RWPE2 (cell line): ENCODE measurements around the gene TMIGD3.

Experiments
- ATAC-seq: fragments of 200-7000 bp; cut with Tn5 transposase; 3 replicates; pipeline ENCODE4 v1.9.1; 2021; ENCODE audit warnings: low read depth
- DNase-seq: peaks from one replicate; pipeline ENCODE4 v3.0.0-alpha.2; 2020; ENCODE audit warnings: low spot score
- H3K27ac ChIP-seq: fragments of 450-650 bp; 2 replicates; pipeline ENCODE4 v1.5.1; 2017; ENCODE audit warnings: mild to moderate bottlenecking; ENCODE audit not compliant: poor library complexity, severe bottlenecking
- H3K27me3 ChIP-seq: fragments of 250-450 bp; sonication (Bioruptor Pico); 2 replicates; pipeline ENCODE4 v1.5.1; 2021; ENCODE audit warnings: mild to moderate bottlenecking, moderate library complexity; ENCODE audit not compliant: insufficient read depth, poor library complexity, severe bottlenecking
- H3K36me3 ChIP-seq: fragments of 250-450 bp; sonication (Bioruptor Pico); 2 replicates; pipeline ENCODE4 v1.5.1; 2020; ENCODE audit warnings: low read depth, mild to moderate bottlenecking, moderate library complexity
- H3K4me1 ChIP-seq: fragments of 250-450 bp; sonication (Bioruptor Pico); 2 replicates; pipeline ENCODE4 v1.5.1; 2021; ENCODE audit warnings: mild to moderate bottlenecking, moderate library complexity; ENCODE audit not compliant: insufficient read depth, poor library complexity, severe bottlenecking
- H3K4me3 ChIP-seq: fragments of 250-450 bp; sonication (Bioruptor Pico); 2 replicates; pipeline ENCODE4 v1.5.1; 2021; ENCODE audit warnings: mild to moderate bottlenecking, moderate library complexity; ENCODE audit not compliant: severe bottlenecking
- H3K9me3 ChIP-seq: fragments of 250-450 bp; sonication (Bioruptor Pico); 2 replicates; pipeline ENCODE4 v1.5.1; 2021; ENCODE audit warnings: mild to moderate bottlenecking, moderate library complexity; ENCODE audit not compliant: severe bottlenecking
- TF ChIP-seq, protein P1 (sequence below): fragments of 450-650 bp; IDR thresholded peaks from one replicate; pipeline ENCODE4 v1.5.1; 2017; ENCODE audit warnings: mild to moderate bottlenecking, moderate library complexity; ENCODE audit not compliant: poor library complexity, severe bottlenecking

Gene TMIGD3

DNA sequence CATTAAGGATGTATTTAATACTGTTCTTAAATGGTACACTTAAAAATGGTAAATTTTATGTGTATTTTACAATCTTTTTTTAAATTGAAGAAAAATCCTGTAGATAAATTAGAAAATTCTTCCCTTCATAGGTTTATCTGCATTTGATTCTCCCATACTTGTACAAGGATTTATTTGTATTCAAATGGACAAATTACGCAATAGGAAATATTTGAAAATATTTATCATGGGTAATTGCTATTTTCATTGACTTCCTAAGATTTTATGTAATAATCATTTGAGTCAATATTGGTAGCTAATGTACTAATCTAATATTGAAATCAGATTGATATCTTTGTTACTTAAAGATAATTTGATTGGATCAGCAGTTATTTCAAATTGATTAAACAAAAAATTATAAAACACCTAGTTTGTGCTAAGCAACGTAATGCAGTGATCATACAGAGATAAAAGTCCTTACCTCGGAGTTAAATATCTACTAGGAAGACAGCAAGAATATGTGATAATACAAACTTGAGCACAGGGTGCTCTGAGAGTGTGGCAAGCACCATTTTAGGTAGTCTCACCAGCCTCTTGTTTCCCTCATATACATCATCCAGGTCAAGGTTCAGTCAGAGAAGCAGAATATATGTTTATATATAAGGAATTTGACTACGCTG is 40.9 kb downstream of the TMIGD3 start:
- Histone ChIP-seq H3K27me3 (no peaks in the 10 kb centered on the region), H3K4me3 (no peak overlapping the region), H3K27ac (no peak overlapping the region), H3K4me1 (no peaks in the 10 kb centered on the region), H3K9me3 (no peaks in the 10 kb centered on the region), H3K36me3 (peaks cover 53% of the 10 kb centered on the region)
- TF ChIP-seq, protein P1, sequence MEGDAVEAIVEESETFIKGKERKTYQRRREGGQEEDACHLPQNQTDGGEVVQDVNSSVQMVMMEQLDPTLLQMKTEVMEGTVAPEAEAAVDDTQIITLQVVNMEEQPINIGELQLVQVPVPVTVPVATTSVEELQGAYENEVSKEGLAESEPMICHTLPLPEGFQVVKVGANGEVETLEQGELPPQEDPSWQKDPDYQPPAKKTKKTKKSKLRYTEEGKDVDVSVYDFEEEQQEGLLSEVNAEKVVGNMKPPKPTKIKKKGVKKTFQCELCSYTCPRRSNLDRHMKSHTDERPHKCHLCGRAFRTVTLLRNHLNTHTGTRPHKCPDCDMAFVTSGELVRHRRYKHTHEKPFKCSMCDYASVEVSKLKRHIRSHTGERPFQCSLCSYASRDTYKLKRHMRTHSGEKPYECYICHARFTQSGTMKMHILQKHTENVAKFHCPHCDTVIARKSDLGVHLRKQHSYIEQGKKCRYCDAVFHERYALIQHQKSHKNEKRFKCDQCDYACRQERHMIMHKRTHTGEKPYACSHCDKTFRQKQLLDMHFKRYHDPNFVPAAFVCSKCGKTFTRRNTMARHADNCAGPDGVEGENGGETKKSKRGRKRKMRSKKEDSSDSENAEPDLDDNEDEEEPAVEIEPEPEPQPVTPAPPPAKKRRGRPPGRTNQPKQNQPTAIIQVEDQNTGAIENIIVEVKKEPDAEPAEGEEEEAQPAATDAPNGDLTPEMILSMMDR = no peak
- DNase-seq (no peak), ATAC-seq (no peak)

DNA sequence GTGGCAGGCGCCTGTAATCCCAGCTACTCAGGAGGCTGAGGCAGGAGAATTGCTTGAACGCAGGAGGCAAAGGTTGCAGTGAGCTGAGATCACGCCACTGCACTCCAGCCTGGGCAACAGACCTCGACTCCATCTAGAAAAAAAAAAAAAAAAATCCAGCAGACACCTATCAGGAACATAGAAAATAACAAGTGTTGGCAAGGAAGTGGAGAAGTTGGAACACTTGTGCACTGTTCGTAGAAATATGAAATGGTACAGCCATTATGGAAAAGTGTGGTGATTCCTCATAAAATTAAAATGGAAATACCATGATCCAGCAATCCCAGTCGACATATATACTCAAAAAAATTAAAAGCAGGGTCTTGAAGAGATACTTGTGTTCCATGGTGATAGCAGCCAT is 41.7 kb downstream of the TMIGD3 start:
- DNase-seq = no peak
- no peak for ATAC-seq
- no peak overlapping the region for H3K4me3 ChIP-seq
- no peaks in the 10 kb centered on the region for H3K9me3 ChIP-seq
- H3K4me1 ChIP-seq = no peaks in the 10 kb centered on the region
- peaks cover 60% of the 10 kb centered on the region for H3K36me3 ChIP-seq
- TF ChIP-seq, protein P1 = no peak
- H3K27ac ChIP-seq = no peak overlapping the region
- H3K27me3 ChIP-seq = no peaks in the 10 kb centered on the region

DNA sequence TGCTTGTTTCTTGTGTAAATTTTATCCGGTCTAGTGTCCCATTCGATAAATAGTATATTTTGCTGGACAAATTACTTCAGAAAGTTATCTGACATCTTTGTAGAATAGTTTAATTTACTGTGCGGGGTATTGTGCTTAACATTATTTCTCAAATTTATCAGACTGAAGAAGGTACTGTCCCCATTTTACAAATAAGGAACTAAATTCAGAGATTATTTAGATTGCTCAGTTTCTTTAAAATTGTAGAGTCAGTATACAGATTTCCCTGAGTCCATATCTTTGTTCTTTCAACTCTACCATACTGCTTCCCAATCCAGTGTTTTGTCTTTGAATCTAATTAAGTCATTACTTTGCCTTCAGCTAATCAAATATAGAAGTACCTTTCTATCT is 47.8 kb downstream of the TMIGD3 start:
- TF ChIP-seq, protein P1 = no peak
- Histone ChIP-seq H3K27ac (no peak overlapping the region), H3K4me3 (no peak overlapping the region), H3K9me3 (no peaks in the 10 kb centered on the region), H3K36me3 (peaks cover 89% of the 10 kb centered on the region), H3K4me1 (peaks cover under 1% of the 10 kb centered on the region), H3K27me3 (no peaks in the 10 kb centered on the region)
- DNase-seq = no peak
- no peak for ATAC-seq

DNA sequence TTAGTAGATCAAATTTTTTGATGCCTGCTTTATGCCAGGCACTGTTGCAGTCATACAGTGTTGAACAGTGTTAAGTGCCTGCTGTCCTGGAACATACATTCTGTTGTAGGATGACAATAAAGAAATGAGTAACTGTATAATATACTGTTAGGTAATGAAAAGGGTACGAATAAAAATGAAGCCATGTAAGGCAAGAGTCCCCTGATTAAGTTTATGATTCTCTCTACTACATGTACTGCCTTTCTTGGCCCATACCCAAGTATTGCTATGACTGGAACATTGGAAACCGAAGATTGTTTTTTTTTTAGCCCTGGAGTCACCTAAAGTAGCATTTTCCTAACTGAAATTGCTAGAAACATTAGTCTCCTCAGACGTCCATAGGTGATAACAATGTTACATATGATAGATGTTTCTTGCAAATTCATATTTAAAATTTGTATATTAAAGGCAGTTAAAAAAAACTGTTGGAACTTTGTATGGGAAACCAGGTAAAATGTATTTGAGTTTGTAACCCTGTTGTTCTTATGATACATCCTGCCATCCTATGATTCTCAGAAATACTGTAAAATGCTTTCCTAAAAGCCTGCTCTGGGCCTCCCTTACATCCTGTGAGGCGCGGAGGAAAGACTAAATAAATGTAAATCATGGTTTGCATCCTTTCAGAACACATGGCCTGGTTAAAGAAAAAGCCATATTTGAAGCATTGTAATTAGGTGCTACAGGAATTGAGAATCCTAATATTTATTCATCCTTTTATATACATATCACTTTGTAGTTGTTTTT is 48.4 kb downstream of the TMIGD3 start:
- H3K27ac ChIP-seq = no peak overlapping the region
- H3K4me3 ChIP-seq = no peak overlapping the region
- H3K27me3 ChIP-seq = no peaks in the 10 kb centered on the region
- peaks cover 5% of the 10 kb centered on the region for H3K4me1 ChIP-seq
- ATAC-seq (no peak), DNase-seq (no peak)
- H3K36me3 ChIP-seq = peaks cover 89% of the 10 kb centered on the region
- no peaks in the 10 kb centered on the region for H3K9me3 ChIP-seq
- TF ChIP-seq, protein P1 = no peak

DNA sequence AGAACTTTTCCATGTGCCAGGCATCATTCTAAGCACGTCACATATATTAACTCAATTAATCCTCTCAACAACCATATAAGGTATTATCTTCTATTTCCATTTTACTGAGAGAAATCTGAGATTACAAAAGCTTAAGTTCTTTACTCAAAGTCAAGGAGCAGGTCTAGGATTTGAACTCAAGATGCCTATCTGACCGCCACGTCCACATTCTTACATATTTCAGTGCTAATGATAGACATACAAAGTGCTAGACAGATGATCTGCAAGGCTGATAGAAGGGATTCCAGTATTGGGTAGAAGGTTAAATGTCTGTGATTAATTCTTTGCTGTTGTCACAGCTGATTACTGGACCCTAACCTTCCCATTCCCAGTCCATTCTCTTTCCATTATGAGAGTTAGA is 49.7 kb downstream of the TMIGD3 start:
- Histone ChIP-seq H3K27ac (no peak overlapping the region), H3K9me3 (no peaks in the 10 kb centered on the region), H3K27me3 (no peaks in the 10 kb centered on the region), H3K36me3 (peaks cover 77% of the 10 kb centered on the region), H3K4me3 (no peak overlapping the region), H3K4me1 (peaks cover 5% of the 10 kb centered on the region)
- TF ChIP-seq, protein P1 = no peak
- ATAC-seq = no peak
- DNase-seq = no peak
